Right lobe of liver (tissue), 4 donors: ENCODE measurements around the gene C1orf105.

ENCODE experiments used
- POLR2A ChIP-seq: fragments of 450-650 bp; IDR thresholded peaks from one replicate; pipeline ENCODE4 v1.6.1; 2017; ENCODE audit warnings: antibody characterized with exemption, mild to moderate bottlenecking
- TF ChIP-seq, protein P1 (sequence below), 4 donors: fragments of 200-600 bp in 3 of 4; fragments of 450-650 bp in 1 of 4; IDR thresholded peaks; one replicate each; pipeline versions ENCODE4 v1.5.1 to v1.8.0; 2016 to 2022; ENCODE audit warnings: antibody characterized with exemption in 4 of 4, mild to moderate bottlenecking in 2 of 4
- donor health status: DM: no; HTN: no; CAD: no.
- donor health status: DM: no; HTN: no; CAD: no.
- donor health status: DM: no; HTN: yes; CAD: no.

DNA sequence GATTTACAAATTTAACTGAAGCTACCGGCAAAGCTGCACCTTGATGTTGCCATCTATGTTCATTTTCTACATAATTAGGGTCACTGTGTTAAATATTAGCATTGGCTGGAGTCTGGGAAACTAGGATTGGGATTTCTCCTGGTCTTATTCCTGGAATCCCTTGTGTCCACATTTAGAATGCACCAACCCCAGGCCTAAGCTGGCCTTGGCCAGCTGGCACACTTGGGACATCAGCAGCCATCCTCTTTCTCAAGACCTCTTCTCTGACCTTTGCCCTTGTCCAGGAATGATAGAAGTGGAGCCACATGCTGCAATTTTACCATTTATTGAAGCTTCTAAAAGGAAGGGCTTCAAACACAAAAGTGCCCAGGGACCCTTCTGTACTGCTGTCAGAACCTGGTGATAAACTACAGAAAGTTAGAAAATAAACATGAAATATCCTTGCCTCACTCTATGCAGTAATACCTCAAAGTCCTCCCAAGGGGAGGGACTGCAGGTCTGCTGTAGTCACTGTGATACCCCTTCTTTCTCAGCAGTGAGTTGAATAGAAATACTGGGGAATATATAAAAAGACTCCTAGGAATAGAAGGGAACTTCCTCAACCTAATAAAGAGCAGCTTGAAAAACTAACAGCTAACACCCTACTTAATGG lies 37.1 kb downstream of the C1orf105 start:
- TF ChIP-seq, protein P1, sequence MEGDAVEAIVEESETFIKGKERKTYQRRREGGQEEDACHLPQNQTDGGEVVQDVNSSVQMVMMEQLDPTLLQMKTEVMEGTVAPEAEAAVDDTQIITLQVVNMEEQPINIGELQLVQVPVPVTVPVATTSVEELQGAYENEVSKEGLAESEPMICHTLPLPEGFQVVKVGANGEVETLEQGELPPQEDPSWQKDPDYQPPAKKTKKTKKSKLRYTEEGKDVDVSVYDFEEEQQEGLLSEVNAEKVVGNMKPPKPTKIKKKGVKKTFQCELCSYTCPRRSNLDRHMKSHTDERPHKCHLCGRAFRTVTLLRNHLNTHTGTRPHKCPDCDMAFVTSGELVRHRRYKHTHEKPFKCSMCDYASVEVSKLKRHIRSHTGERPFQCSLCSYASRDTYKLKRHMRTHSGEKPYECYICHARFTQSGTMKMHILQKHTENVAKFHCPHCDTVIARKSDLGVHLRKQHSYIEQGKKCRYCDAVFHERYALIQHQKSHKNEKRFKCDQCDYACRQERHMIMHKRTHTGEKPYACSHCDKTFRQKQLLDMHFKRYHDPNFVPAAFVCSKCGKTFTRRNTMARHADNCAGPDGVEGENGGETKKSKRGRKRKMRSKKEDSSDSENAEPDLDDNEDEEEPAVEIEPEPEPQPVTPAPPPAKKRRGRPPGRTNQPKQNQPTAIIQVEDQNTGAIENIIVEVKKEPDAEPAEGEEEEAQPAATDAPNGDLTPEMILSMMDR (IDR thresholded peaks at IDR 0.05) = no peak
- no peak for TF ChIP-seq POLR2A
